Mesenchymal stem cell (in vitro differentiated cells and primary cell): ENCODE results near the gene FOXP1.

Source experiments
- DNase-seq: peaks from one replicate; pipeline ENCODE4 v3.0.0-alpha.2; 2013
- H2AFZ ChIP-seq: one replicate; pipeline ENCODE4 v1.6.1; 2013; ENCODE audit warnings: low read depth, mild to moderate bottlenecking, control low read depth, inconsistent platforms, low read length, moderate library complexity
- H2AK5ac ChIP-seq: 2 replicates; pipeline ENCODE4 v1.6.1; 2013; ENCODE audit warnings: low read length, moderate library complexity, mild to moderate bottlenecking, inconsistent platforms; ENCODE audit not compliant: severe bottlenecking
- H2BK120ac ChIP-seq: one replicate; pipeline ENCODE4 v1.6.1; 2013; ENCODE audit warnings: low read depth, mild to moderate bottlenecking, inconsistent platforms, low read length, moderate library complexity
- H2BK12ac ChIP-seq, 2 experiments: one replicate each; pipeline ENCODE4 v1.6.1; 2013; ENCODE audit warnings: inconsistent platforms in 2 of 2, low read length in 2 of 2, mild to moderate bottlenecking in 2 of 2, moderate library complexity in 2 of 2, control low read depth in 1 of 2
- H2BK15ac ChIP-seq: one replicate; pipeline ENCODE4 v1.6.1; 2013; ENCODE audit warnings: mild to moderate bottlenecking, low read depth, inconsistent platforms; ENCODE audit not compliant: poor library complexity, severe bottlenecking
- H2BK5ac ChIP-seq: 2 replicates; pipeline ENCODE4 v1.6.1; 2013; ENCODE audit warnings: low read depth, mild to moderate bottlenecking, low read length, control low read depth, inconsistent platforms; ENCODE audit not compliant: poor library complexity, severe bottlenecking
- H3K14ac ChIP-seq, 2 experiments: one replicate each; pipeline ENCODE4 v1.6.1; 2013; ENCODE audit warnings: inconsistent platforms in 2 of 2, low read length in 2 of 2, control low read depth in 1 of 2, mild to moderate bottlenecking in 1 of 2, moderate library complexity in 1 of 2
- H3K18ac ChIP-seq, 2 experiments: one replicate each; pipeline ENCODE4 v1.6.1; 2013; ENCODE audit warnings: inconsistent platforms in 2 of 2, low read length in 2 of 2, control low read depth in 1 of 2, low read depth in 1 of 2, mild to moderate bottlenecking in 1 of 2
- H3K23ac ChIP-seq, 2 experiments: one replicate each; pipeline ENCODE4 v1.6.1; 2013; ENCODE audit warnings: inconsistent platforms in 2 of 2, low read length in 2 of 2, mild to moderate bottlenecking in 2 of 2, moderate library complexity in 2 of 2, control low read depth in 1 of 2
- H3K27ac ChIP-seq: 2 replicates; pipeline ENCODE4 v1.5.1; 2013; ENCODE audit warnings: mild to moderate bottlenecking, moderate library complexity, low read length, control low read depth, inconsistent platforms; ENCODE audit not compliant: poor library complexity, severe bottlenecking
- H3K27me3 ChIP-seq, 2 experiments: 2 replicates each; pipeline versions ENCODE4 v1.6.1 to v1.7.0; 2013; ENCODE audit warnings: low read length in 2 of 2, mild to moderate bottlenecking in 2 of 2, moderate library complexity in 2 of 2, control low read depth in 1 of 2, inconsistent platforms in 1 of 2; ENCODE audit not compliant: control insufficient read depth in 1 of 2, insufficient read depth in 1 of 2
- H3K36me3 ChIP-seq, 2 experiments: 2 replicates each; pipeline versions ENCODE4 v1.6.1 to v1.7.0; 2013; ENCODE audit warnings: low read length in 2 of 2, control low read depth in 1 of 2, inconsistent platforms in 1 of 2, low read depth in 1 of 2, mild to moderate bottlenecking in 1 of 2; ENCODE audit not compliant: insufficient read depth in 2 of 2, control insufficient read depth in 1 of 2
- H3K4ac ChIP-seq, 2 experiments: one replicate each; pipeline ENCODE4 v1.6.1; 2013; ENCODE audit warnings: inconsistent platforms in 2 of 2, low read length in 2 of 2, mild to moderate bottlenecking in 2 of 2, moderate library complexity in 2 of 2, control low read depth in 1 of 2, low read depth in 1 of 2
- H3K4me1 ChIP-seq: 2 replicates; pipeline ENCODE4 v1.6.1; 2013; ENCODE audit warnings: low read depth, low read length, control low read depth; ENCODE audit not compliant: control insufficient read depth, insufficient read depth
- H3K4me2 ChIP-seq: 2 replicates; pipeline ENCODE4 v1.6.1; 2013; ENCODE audit warnings: low read length, mild to moderate bottlenecking, inconsistent platforms; ENCODE audit not compliant: poor library complexity, severe bottlenecking
- H3K4me3 ChIP-seq, 2 experiments: 2 replicates each; pipeline versions ENCODE4 v1.5.1 to v1.7.0; 2013; ENCODE audit warnings: low read length in 2 of 2, mild to moderate bottlenecking in 2 of 2, control low read depth in 1 of 2, low read depth in 1 of 2; ENCODE audit not compliant: insufficient read depth in 1 of 2
- H3K79me1 ChIP-seq: replicated peaks from 2 replicates; pipeline ENCODE4 v1.6.1; 2013; ENCODE audit warnings: mild to moderate bottlenecking, control low read depth, low read length, inconsistent platforms; ENCODE audit not compliant: poor library complexity, severe bottlenecking
- H3K9ac ChIP-seq: 2 replicates; pipeline ENCODE4 v1.7.0; 2013; ENCODE audit warnings: mild to moderate bottlenecking, low read length, moderate library complexity
- H3K9me3 ChIP-seq: 2 replicates; pipeline ENCODE4 v1.7.0; 2013; ENCODE audit warnings: mild to moderate bottlenecking, low read length; ENCODE audit not compliant: control insufficient read depth
- H4K8ac ChIP-seq: one replicate; pipeline ENCODE4 v1.6.1; 2013; ENCODE audit warnings: inconsistent platforms, mild to moderate bottlenecking, low read length, moderate library complexity
- H4K91ac ChIP-seq: one replicate; pipeline ENCODE4 v1.6.1; 2013; ENCODE audit warnings: mild to moderate bottlenecking, low read length, inconsistent platforms
- WGBS: methylation state at CpG from one replicate; pipeline ENCODE4 v1.1.7; 2013; ENCODE audit warnings: mixed read lengths; 5-methylcytosine and 5-hydroxymethylcytosine counted together

Gene FOXP1

DNA sequence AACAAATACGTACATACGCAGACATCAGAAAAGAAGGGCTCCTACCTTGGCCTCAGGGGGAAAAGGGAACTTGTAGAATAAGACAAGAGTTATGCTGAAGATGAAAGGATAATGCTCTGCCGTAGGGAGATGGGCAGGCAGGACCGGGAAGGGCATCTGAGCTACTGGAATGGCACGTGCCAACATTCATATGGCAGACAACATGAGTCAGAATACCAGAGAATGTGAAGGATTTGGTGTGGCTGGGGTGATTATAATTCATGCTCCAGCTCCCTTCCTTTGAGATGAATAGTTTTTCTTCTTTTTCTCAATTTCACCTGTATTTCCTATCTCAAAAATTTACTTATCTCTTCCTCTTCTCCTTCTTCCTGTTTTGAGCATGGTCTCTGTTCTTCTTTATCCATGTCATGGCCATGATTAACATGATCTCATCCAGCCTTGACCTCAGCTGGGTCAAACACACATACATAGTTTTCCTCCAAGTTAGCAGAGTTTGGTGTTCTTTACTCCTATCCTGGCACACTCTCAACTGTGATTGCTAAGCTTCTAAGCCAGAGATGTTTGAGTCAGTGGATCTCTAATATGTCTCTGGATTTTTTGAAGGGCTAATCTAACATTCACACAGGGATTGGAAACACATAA, 507.0 kb downstream of the FOXP1 start:
- Histone ChIP-seq H2BK12ac (no peak overlapping the region), H3K4ac (no peak overlapping the region), H3K18ac (no peak overlapping the region), H3K9me3 (no peaks in the 10 kb centered on the region), H3K14ac (no peak overlapping the region), H3K4me2 (no peak overlapping the region), H2BK120ac (no peak overlapping the region), H3K36me3 (no peaks in the 10 kb centered on the region), H3K23ac (no peak overlapping the region), H3K27me3 (no peaks in the 10 kb centered on the region), H3K4me1 (peaks cover 3% of the 10 kb centered on the region), H2BK5ac (no peak overlapping the region), H4K91ac (no peak overlapping the region), H3K4me3 (no peak overlapping the region), H4K8ac (no peak overlapping the region), H3K9ac (peak overlapping the region; percentile 16), H2BK15ac (no peak overlapping the region), H3K27ac (no peak overlapping the region), H2AFZ (no peak overlapping the region), H3K79me1 (peaks cover 16% of the 10 kb centered on the region), H2AK5ac (no peak overlapping the region)
- WGBS, result over 99% methylated on average over 5 of the region's 5 CpGs
- DNase-seq, result peak; percentile 32

DNA sequence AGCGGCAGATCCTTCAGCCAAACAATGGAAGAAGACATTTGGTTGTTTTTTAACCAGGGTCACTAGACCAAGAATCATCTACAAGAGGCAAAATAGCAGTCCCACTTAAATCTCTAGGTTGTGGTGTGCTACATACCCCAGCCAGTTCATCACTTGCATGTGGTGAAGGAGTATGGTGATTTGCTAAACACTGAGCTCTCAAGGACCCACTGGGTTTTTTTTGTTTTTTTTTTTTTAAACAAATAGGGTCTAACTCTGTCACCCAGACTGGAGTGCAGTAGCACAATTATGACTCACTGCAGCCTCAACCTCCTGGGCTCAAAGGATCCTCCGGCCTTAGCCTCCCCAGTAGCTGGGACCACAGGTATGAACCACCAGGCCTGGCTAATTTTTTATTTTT, 508.0 kb downstream of the FOXP1 start:
- no peak overlapping the region for H3K9ac ChIP-seq
- no peak overlapping the region for H2BK5ac ChIP-seq
- no peak overlapping the region for H3K4me2 ChIP-seq
- H3K36me3 ChIP-seq, result no peaks in the 10 kb centered on the region
- H3K27ac ChIP-seq, result no peak overlapping the region
- H2BK120ac ChIP-seq, result no peak overlapping the region
- DNase-seq, result no peak
- H3K27me3 ChIP-seq, result no peaks in the 10 kb centered on the region
- H3K18ac ChIP-seq, result no peak overlapping the region
- H4K8ac ChIP-seq, result no peak overlapping the region
- no peak overlapping the region for H3K4ac ChIP-seq
- no peak overlapping the region for H4K91ac ChIP-seq
- H3K79me1 ChIP-seq, result peaks cover 16% of the 10 kb centered on the region
- no peak overlapping the region for H2AFZ ChIP-seq
- 100% methylated on average over 2 of the region's 2 CpGs for WGBS
- H3K9me3 ChIP-seq, result no peaks in the 10 kb centered on the region
- H3K4me1 ChIP-seq, result peaks cover 4% of the 10 kb centered on the region
- H3K4me3 ChIP-seq, result no peak overlapping the region
- H2AK5ac ChIP-seq, result no peak overlapping the region
- no peak overlapping the region for H2BK15ac ChIP-seq
- no peak overlapping the region for H3K23ac ChIP-seq
- no peak overlapping the region for H3K14ac ChIP-seq
- no peak overlapping the region for H2BK12ac ChIP-seq

DNA sequence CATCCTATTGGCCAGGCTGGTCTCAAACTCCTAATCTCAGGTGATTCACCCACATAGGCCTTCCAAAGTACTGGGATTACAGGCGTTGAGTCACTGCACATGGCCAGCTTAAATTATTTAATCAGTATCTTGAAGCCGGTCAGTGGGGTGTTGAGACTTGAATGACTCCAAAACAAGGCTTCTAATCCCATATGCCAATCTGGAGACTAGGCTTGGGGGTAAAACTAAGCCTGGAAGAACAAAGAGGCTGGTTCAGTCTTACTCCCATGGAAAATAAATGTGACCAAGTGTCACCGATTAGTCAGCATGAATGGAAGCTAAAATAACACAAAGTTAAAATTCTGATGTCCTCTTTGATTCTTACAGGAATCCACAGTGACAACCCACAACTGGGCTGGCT, 509.1 kb downstream of the FOXP1 start:
- Histone ChIP-seq H3K4me2 (no peak overlapping the region), H3K79me1 (peaks cover 19% of the 10 kb centered on the region), H3K4ac (no peak overlapping the region), H3K27ac (peak overlapping the region; percentile 34), H3K36me3 (no peaks in the 10 kb centered on the region), H2BK120ac (no peak overlapping the region), H2AFZ (no peak overlapping the region), H2AK5ac (no peak overlapping the region), H3K9ac (peak overlapping the region; percentile 37), H3K4me1 (peaks cover 7% of the 10 kb centered on the region), H3K4me3 (no peak overlapping the region), H4K91ac (no peak overlapping the region), H2BK15ac (no peak overlapping the region), H3K14ac (no peak overlapping the region), H3K9me3 (no peaks in the 10 kb centered on the region), H2BK12ac (no peak overlapping the region), H3K23ac (no peak overlapping the region), H3K18ac (no peak overlapping the region), H2BK5ac (no peak overlapping the region), H4K8ac (no peak overlapping the region), H3K27me3 (no peaks in the 10 kb centered on the region)
- whole genome bisulfite sequencing, result 93% methylated on average over 3 of the region's 3 CpGs
- DNase-seq, result no peak

DNA sequence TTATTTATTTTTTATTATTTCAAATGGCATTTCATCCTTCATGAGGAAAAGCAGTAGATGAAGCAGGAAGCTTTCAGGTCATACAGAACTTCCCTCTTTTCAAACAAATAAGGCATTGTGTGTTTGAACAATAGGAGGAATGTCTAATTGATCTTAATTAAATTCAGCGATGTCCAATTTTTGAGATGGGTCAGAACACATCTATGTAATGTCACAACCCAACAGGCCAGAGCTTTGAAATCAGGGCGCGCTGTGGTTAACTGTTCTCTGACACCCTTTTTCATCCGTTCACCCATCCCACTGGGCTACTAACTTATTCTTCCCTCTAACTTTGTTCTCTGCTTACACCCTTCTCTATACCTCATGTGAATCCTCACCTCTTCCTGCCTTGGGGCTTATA, 510.5 kb downstream of the FOXP1 start:
- no peaks in the 10 kb centered on the region for H3K27me3 ChIP-seq
- H3K23ac ChIP-seq, result no peak overlapping the region
- H4K91ac ChIP-seq, result no peak overlapping the region
- no peaks in the 10 kb centered on the region for H3K36me3 ChIP-seq
- no peak for DNase-seq
- H2AFZ ChIP-seq, result no peak overlapping the region
- H3K14ac ChIP-seq, result no peak overlapping the region
- no peak overlapping the region for H3K4me3 ChIP-seq
- H3K4me2 ChIP-seq, result no peak overlapping the region
- H3K27ac ChIP-seq, result no peak overlapping the region
- H4K8ac ChIP-seq, result no peak overlapping the region
- over 99% methylated on average over 4 of the region's 4 CpGs for WGBS
- no peak overlapping the region for H3K4ac ChIP-seq
- H2BK15ac ChIP-seq, result no peak overlapping the region
- no peak overlapping the region for H3K18ac ChIP-seq
- no peaks in the 10 kb centered on the region for H3K9me3 ChIP-seq
- H3K9ac ChIP-seq, result no peak overlapping the region
- H2BK120ac ChIP-seq, result no peak overlapping the region
- H3K79me1 ChIP-seq, result peaks cover 17% of the 10 kb centered on the region
- no peak overlapping the region for H2BK12ac ChIP-seq
- no peak overlapping the region for H2BK5ac ChIP-seq
- H3K4me1 ChIP-seq, result peaks cover 7% of the 10 kb centered on the region
- no peak overlapping the region for H2AK5ac ChIP-seq
